Transverse colon (tissue), 4 donors: ENCODE results near the gene TPSAB1. TPM values are rescaled to one million over a fixed set of nuclear protein-coding genes. Genes with fewer than 3 reads are reported as not detected.
"Not testable (repeated sequence)": the region's sequence is repeated elsewhere in the genome, so short reads cannot be mapped to it uniquely, and the experiment has no call there.

Source experiments
- DNase-seq: peaks from one replicate; pipeline ENCODE4 v3.0.0-alpha.2; 2019
- H3K27ac ChIP-seq, 4 donors: fragments of 200-600 bp; sonication (generic); 2 replicates each; pipeline ENCODE4 v1.5.1; 2016 to 2018; ENCODE audit warnings: inconsistent platforms in 4 of 4
- H3K27me3 ChIP-seq: fragments of 200-600 bp; sonication (generic); 2 replicates; pipeline ENCODE4 v1.5.1; 2017; ENCODE audit warnings: inconsistent platforms
- H3K36me3 ChIP-seq, 4 donors: fragments of 200-600 bp; sonication (generic); 2 replicates each; pipeline ENCODE4 v1.5.1; 2017 to 2019; ENCODE audit warnings: inconsistent platforms in 4 of 4
- H3K4me1 ChIP-seq, 4 donors: fragments of 200-600 bp; sonication (generic); 2 replicates each; pipeline ENCODE4 v1.5.1; 2017 to 2020; ENCODE audit warnings: inconsistent platforms in 4 of 4
- H3K4me3 ChIP-seq, 4 donors: fragments of 200-600 bp; sonication (generic); 1 replicate in 1 of 4; 2 replicates in 3 of 4; pipeline versions ENCODE4 v1.5.1 to v1.6.1; 2017 to 2019; ENCODE audit warnings: inconsistent platforms in 4 of 4
- H3K9me3 ChIP-seq, 2 donors: fragments of 200-600 bp; sonication (generic); 2 replicates each; pipeline ENCODE4 v1.5.1; 2017 to 2019; ENCODE audit warnings: inconsistent platforms in 2 of 2
- CTCF ChIP-seq, 5 experiments: fragments of 200-600 bp in 3 of 5; fragments of 450-650 bp in 2 of 5; sonication (generic) in 3 of 5; IDR thresholded peaks; 1 replicate in 2 of 5; 2 replicates in 3 of 5; pipeline ENCODE4 v1.5.1; 2016 to 2017; ENCODE audit warnings: antibody characterized with exemption in 5 of 5, inconsistent platforms in 3 of 5, mild to moderate bottlenecking in 2 of 5, moderate library complexity in 1 of 5
- EP300 ChIP-seq: sonication (generic); formaldehyde crosslinking; IDR thresholded peaks from one replicate; pipeline ENCODE4 v1.6.1; 2017; ENCODE audit warnings: antibody characterized with exemption, low read depth
- POLR2A ChIP-seq: fragments of 450-650 bp; IDR thresholded peaks from one replicate; pipeline ENCODE4 v1.6.1; 2016; ENCODE audit warnings: antibody characterized with exemption, mild to moderate bottlenecking, moderate library complexity
- POLR2AphosphoS5 ChIP-seq, 3 donors: sonication (generic); formaldehyde crosslinking; IDR thresholded peaks; one replicate each; pipeline ENCODE4 v1.6.1; 2016; ENCODE audit warnings: antibody characterized with exemption in 3 of 3
- WGBS, 2 donors: methylation state at CpG; one replicate each; pipeline ENCODE4 v1.1.5; 2018; ENCODE audit warnings: low coverage in 1 of 2; 5-methylcytosine and 5-hydroxymethylcytosine counted together
- in situ Hi-C, 4 donors: fragments of 200-750 bp; cut with MboI; loops; one replicate each; pipeline versions ENCODE4 v1.15.0 to v1.15.1; 2017; ENCODE audit warnings: low sequenced_read_pairs in 3 of 4, low pct_ligation_motif_present in 1 of 4, low pct_unique_long_range_greater_than_20kb in 1 of 4
- intact Hi-C: fragments of 100-400 bp; cut with DNase I; formaldehyde crosslinking; loops from one replicate; pipeline ENCODE4 v1.15.1; 2023; ENCODE audit warnings: low total_unique reads
- total RNA-seq, 4 donors: library from RNA; depleted of rRNA; stranded (reverse); fragments of >200 nt; gene quantifications; one replicate each; pipeline ENCODE4 v1.1.0, GENCODE V29; 2016

TPSAB1 gene
- total RNA-seq, 4 donors from 2014 or later, result 9.4 to 33.7 (median 23.8) TPM

- intact Hi-C loops, H3K4me1 ChIP-seq, H3K36me3 ChIP-seq, in situ Hi-C loops, H3K4me3 ChIP-seq, DNase-seq, H3K9me3 ChIP-seq, H3K27ac ChIP-seq: not testable (repeated sequence)
- peaks cover 29% of the 10 kb centered on the region for H3K27me3 ChIP-seq
- 76 to 81% methylated on average over 4 to 6 of the region's 32 CpGs for WGBS, 2 donors
Observed at GRCh38 chr16:1243907-1244850, 3.7 kb downstream of the TPSAB1 start.

GRCh38 chr16:1244881-1245280 is 4.4 kb downstream of the TPSAB1 start:
- WGBS, 2 donors, result 60% methylated on average over 11 of the region's 12 CpGs; no CpG with 5 or more reads in 1 of the 2 donors
- H3K36me3 ChIP-seq, result no peaks in the 10 kb centered on the region
- TF ChIP-seq EP300, result no peak
- no peak for TF ChIP-seq CTCF (IDR thresholded peaks at IDR 0.05)
- DNase-seq, result no peak
- intact Hi-C loops (no loop called here), in situ Hi-C loops (no loop called here)
- H3K4me1 ChIP-seq, result no peaks in the 10 kb centered on the region
- H3K9me3 ChIP-seq, result no peaks in the 10 kb centered on the region
- H3K4me3 ChIP-seq, result no peak overlapping the region
- peaks cover 29% of the 10 kb centered on the region for H3K27me3 ChIP-seq
- no peak overlapping the region for H3K27ac ChIP-seq

DNA sequence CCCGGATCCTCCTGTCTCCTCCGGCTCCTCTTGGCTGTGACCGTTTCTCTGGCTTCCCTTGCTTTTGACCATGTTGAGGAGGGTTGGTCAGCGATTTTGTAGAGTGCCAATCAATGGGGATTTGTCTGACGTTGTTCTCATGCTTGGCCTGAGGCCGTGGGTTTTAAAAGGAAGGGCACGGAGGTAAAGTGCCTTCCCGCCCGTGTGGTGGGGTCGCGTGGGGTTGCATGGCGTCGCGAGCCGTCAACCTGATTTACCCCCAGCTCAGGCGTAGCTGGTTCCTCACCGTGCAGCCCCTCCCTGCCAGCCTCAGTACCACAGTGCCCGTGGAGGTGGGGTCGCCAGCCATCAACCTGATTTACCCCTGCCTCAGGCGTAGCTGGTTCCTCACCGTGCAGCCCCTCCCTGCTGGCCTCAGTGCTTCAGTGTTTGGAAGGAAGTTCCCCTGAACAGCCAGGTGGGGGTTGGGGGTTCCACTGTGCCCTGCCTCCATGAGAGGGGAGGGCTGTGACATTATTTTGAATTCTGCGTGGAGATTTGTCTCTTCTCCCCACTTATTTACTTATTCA is 5.0 kb downstream of the TPSAB1 start:
- Histone ChIP-seq H3K27ac (no peak overlapping the region), H3K36me3 (no peaks in the 10 kb centered on the region), H3K4me1 (no peaks in the 10 kb centered on the region), H3K9me3 (no peaks in the 10 kb centered on the region), H3K4me3 (no peak overlapping the region), H3K27me3 (peaks cover 29% of the 10 kb centered on the region)
- no peak for DNase-seq
- WGBS, 2 donors, result 28 to 53% methylated on average over 5 to 22 of the region's 22 CpGs
- TF ChIP-seq POLR2A (no peak), EP300 (no peak), CTCF (IDR thresholded peaks at IDR 0.05) (no peak), POLR2AphosphoS5 (IDR thresholded peaks at IDR 0.05) (no peak)
- intact Hi-C loops (no loop called here), in situ Hi-C loops (no loop called here)

- 73% methylated on average over 13 of the region's 14 CpGs; no CpG with 5 or more reads in 1 of the 2 donors for WGBS, 2 donors
- H3K36me3 ChIP-seq, H3K9me3 ChIP-seq, H3K27ac ChIP-seq, DNase-seq, H3K4me3 ChIP-seq, in situ Hi-C loops, H3K4me1 ChIP-seq, intact Hi-C loops: not testable (repeated sequence)
- H3K27me3 ChIP-seq, result peaks cover 29% of the 10 kb centered on the region
Observed at GRCh38 chr16:1247903-1248537, 7.5 kb downstream of the TPSAB1 start.

GRCh38 chr16:1249031-1249755 is 8.7 kb downstream of the TPSAB1 start:
- H3K27ac ChIP-seq, intact Hi-C loops, H3K4me3 ChIP-seq, H3K9me3 ChIP-seq, H3K4me1 ChIP-seq, H3K36me3 ChIP-seq, DNase-seq, in situ Hi-C loops: not testable (repeated sequence)
- no CpG with 5 or more reads among the region's 43 CpGs for WGBS, 2 donors
- H3K27me3 ChIP-seq, result peaks cover 29% of the 10 kb centered on the region

DNA sequence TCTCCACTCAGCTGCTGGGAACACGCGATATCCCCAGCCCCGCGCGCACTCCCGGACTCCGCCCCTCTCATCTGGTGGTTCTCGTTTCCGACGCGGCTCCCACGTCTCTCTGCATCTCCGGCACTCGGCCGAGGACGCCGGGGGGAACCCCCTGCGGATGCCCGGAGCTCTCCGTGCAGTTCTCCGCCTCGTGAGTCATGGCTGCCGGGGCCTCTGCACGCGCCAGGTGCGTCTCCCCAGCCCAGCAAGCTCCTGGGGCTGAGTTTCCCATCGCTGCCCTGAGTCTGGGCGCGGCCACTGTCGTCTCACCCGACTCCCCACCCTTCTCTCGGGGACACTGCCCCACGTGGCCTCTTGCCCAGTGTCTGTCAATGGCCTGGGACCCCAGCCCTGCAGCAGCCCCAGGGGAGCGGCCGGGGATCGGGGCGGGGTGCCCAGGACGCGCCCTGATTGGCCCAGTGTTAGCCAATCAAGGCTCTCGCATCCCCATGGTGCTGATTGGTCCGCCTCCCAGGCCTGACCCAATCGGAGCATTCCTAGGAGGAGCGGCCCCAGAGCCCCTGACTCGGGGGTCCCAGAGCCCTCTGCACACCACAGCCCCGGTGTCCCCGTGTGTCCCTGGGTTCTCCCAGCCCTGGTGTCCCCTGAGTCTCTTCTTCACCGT is 13.3 kb downstream of the TPSAB1 start:
- H3K9me3 ChIP-seq, DNase-seq, H3K27ac ChIP-seq, H3K4me3 ChIP-seq, H3K4me1 ChIP-seq, intact Hi-C loops, in situ Hi-C loops, H3K36me3 ChIP-seq, H3K27me3 ChIP-seq: not testable (repeated sequence)
- WGBS, 2 donors, result no CpG with 5 or more reads among the region's 47 CpGs

GRCh38 chr16:1254821-1255220 is 14.3 kb downstream of the TPSAB1 start:
- in situ Hi-C loops, H3K27ac ChIP-seq, intact Hi-C loops, H3K4me3 ChIP-seq, DNase-seq, H3K4me1 ChIP-seq, H3K9me3 ChIP-seq, H3K36me3 ChIP-seq: not testable (repeated sequence)
- H3K27me3 ChIP-seq, result peaks cover 19% of the 10 kb centered on the region
- WGBS, 2 donors, result no CpG with 5 or more reads among the region's 3 CpGs
